OCI-M1 (cell line): Measurements from ENCODE around the gene ZNF24.

Source experiments
- DNase-seq: peaks from one replicate; lab custom pipeline; 2025; lab: John Stamatoyannopoulos, UW

Gene ZNF24

GRCh38 chr18:35291166-35291565 is 53.1 kb downstream of the ZNF24 start:
- no peak for DNase-seq

- peak; percentile 96 for DNase-seq
Observed at GRCh38 chr18:35290094-35290735, 54.0 kb downstream of the ZNF24 start, which contains the start of gene ZSCAN30. Gene ZSCAN30, minus strand, starts transcription at chr18:35290229. Its CDS starts 25,877 bp downstream, at chr18:35264352.

- DNase-seq = no peak
Observed at GRCh38 chr18:35289727-35290093, 54.5 kb downstream of the ZNF24 start.

- DNase-seq = peak; percentile 54
Observed at GRCh38 chr18:35289293-35289692, 54.9 kb downstream of the ZNF24 start.

GRCh38 chr18:35284841-35285240 is 59.4 kb downstream of the ZNF24 start:
- DNase-seq = no peak

- peak; percentile 29 for DNase-seq
Observed at GRCh38 chr18:35283923-35284794, 60.1 kb downstream of the ZNF24 start.

GRCh38 chr18:35282353-35282752 is 61.9 kb downstream of the ZNF24 start:
- DNase-seq = no peak
